ENCODE measurements around the gene LMO7.

LMO7 gene

GRCh38 chr13:75771818-75772217 lies 135.7 kb downstream of the LMO7 start:
- Histone ChIP-seq H3K4me1 (ENCODE audit: control insufficient read depth in 1 of 2, insufficient read depth in 2 of 2, low read length in 2 of 2) (no peaks in the 10 kb centered on the region), H3K79me1 (ENCODE audit: low read length) (no peaks in the 10 kb centered on the region), H2AK5ac (ENCODE audit: low read length) (no peak overlapping the region), H2AFZ (ENCODE audit: insufficient read depth, low read length, poor library complexity) (no peak overlapping the region), H3K27me3 (ENCODE audit: insufficient read depth, low read length) (no peaks in the 10 kb centered on the region), H3K23ac (ENCODE audit: low read length) (no peak overlapping the region), H2BK5ac (ENCODE audit: low read depth, low read length, poor library complexity) (no peak overlapping the region), H3K4me3 (ENCODE audit: low read depth, low read length) (no peak overlapping the region), H2BK120ac (ENCODE audit: insufficient read depth, low read length, poor library complexity) (no peak overlapping the region), H3K9ac (ENCODE audit: low read length) (no peak overlapping the region), H3K4me2 (ENCODE audit: low read length) (no peak overlapping the region), H3K27ac (ENCODE audit: low read depth, low read length) (no peak overlapping the region), H3K79me2 (ENCODE audit: control insufficient read depth, insufficient read depth, low read length, poor library complexity) (no peaks in the 10 kb centered on the region), H4K91ac (ENCODE audit: low read depth, low read length) (no peak overlapping the region), H3K18ac (ENCODE audit: low read length) (no peak overlapping the region), H3K4ac (ENCODE audit: low read depth, low read length) (no peak overlapping the region), H3K9me3 (ENCODE audit: insufficient read depth, low read depth, low read length) (no peaks in the 10 kb centered on the region), H2BK12ac (ENCODE audit: low read length) (no peak overlapping the region), H3K36me3 (ENCODE audit: control insufficient read depth in 1 of 2, insufficient read depth in 2 of 2, low read length in 2 of 2) (no peaks in the 10 kb centered on the region), H4K12ac (ENCODE audit: low read depth, low read length) (no peak overlapping the region), H4K8ac (ENCODE audit: low read depth, low read length) (no peak overlapping the region), H3K14ac (ENCODE audit: low read length) (no peak overlapping the region)
- peak in 1 of 2 donors; percentile 49 for DNase-seq

GRCh38 chr13:75774176-75774575 lies 138.0 kb downstream of the LMO7 start:
- Histone ChIP-seq H2BK12ac (ENCODE audit: low read length) (no peak overlapping the region), H3K36me3 (ENCODE audit: control insufficient read depth in 1 of 2, insufficient read depth in 2 of 2, low read length in 2 of 2) (no peaks in the 10 kb centered on the region), H2BK120ac (ENCODE audit: insufficient read depth, low read length, poor library complexity) (no peak overlapping the region), H3K9ac (ENCODE audit: low read length) (no peak overlapping the region), H4K8ac (ENCODE audit: low read depth, low read length) (no peak overlapping the region), H3K9me3 (ENCODE audit: insufficient read depth, low read depth, low read length) (no peaks in the 10 kb centered on the region), H2BK5ac (ENCODE audit: low read depth, low read length, poor library complexity) (no peak overlapping the region), H3K4me3 (ENCODE audit: low read depth, low read length) (no peak overlapping the region), H3K27ac (ENCODE audit: low read depth, low read length) (no peak overlapping the region), H3K79me1 (ENCODE audit: low read length) (no peaks in the 10 kb centered on the region), H3K4ac (ENCODE audit: low read depth, low read length) (no peak overlapping the region), H3K4me1 (ENCODE audit: control insufficient read depth in 1 of 2, insufficient read depth in 2 of 2, low read length in 2 of 2) (no peaks in the 10 kb centered on the region), H3K23ac (ENCODE audit: low read length) (no peak overlapping the region), H3K79me2 (ENCODE audit: control insufficient read depth, insufficient read depth, low read length, poor library complexity) (no peaks in the 10 kb centered on the region), H4K12ac (ENCODE audit: low read depth, low read length) (no peak overlapping the region), H2AFZ (ENCODE audit: insufficient read depth, low read length, poor library complexity) (no peak overlapping the region), H3K18ac (ENCODE audit: low read length) (no peak overlapping the region), H3K27me3 (ENCODE audit: insufficient read depth, low read length) (no peaks in the 10 kb centered on the region), H3K14ac (ENCODE audit: low read length) (no peak overlapping the region), H4K91ac (ENCODE audit: low read depth, low read length) (no peak overlapping the region), H2AK5ac (ENCODE audit: low read length) (no peak overlapping the region), H3K4me2 (ENCODE audit: low read length) (no peak overlapping the region)
- DNase-seq: no peak
- WGBS (ENCODE audit: extremely low coverage, insufficient coverage, insufficient read length): no CpG with 5 or more reads among the region's 1 CpG

GRCh38 chr13:75776550-75776949 lies 140.4 kb downstream of the LMO7 start:
- Histone ChIP-seq H3K14ac (ENCODE audit: low read length) (no peak overlapping the region), H2BK12ac (ENCODE audit: low read length) (no peak overlapping the region), H3K9ac (ENCODE audit: low read length) (no peak overlapping the region), H2AFZ (ENCODE audit: insufficient read depth, low read length, poor library complexity) (no peak overlapping the region), H3K79me1 (ENCODE audit: low read length) (no peaks in the 10 kb centered on the region), H3K23ac (ENCODE audit: low read length) (no peak overlapping the region), H3K4me3 (ENCODE audit: low read depth, low read length) (no peak overlapping the region), H3K4ac (ENCODE audit: low read depth, low read length) (no peak overlapping the region), H3K27me3 (ENCODE audit: insufficient read depth, low read length) (no peaks in the 10 kb centered on the region), H3K27ac (ENCODE audit: low read depth, low read length) (no peak overlapping the region), H2BK5ac (ENCODE audit: low read depth, low read length, poor library complexity) (no peak overlapping the region), H4K12ac (ENCODE audit: low read depth, low read length) (no peak overlapping the region), H3K18ac (ENCODE audit: low read length) (no peak overlapping the region), H3K4me1 (ENCODE audit: control insufficient read depth in 1 of 2, insufficient read depth in 2 of 2, low read length in 2 of 2) (no peaks in the 10 kb centered on the region), H2BK120ac (ENCODE audit: insufficient read depth, low read length, poor library complexity) (no peak overlapping the region), H2AK5ac (ENCODE audit: low read length) (no peak overlapping the region), H4K91ac (ENCODE audit: low read depth, low read length) (no peak overlapping the region), H3K4me2 (ENCODE audit: low read length) (no peak overlapping the region), H3K9me3 (ENCODE audit: insufficient read depth, low read depth, low read length) (no peaks in the 10 kb centered on the region), H4K8ac (ENCODE audit: low read depth, low read length) (no peak overlapping the region), H3K36me3 (ENCODE audit: control insufficient read depth in 1 of 2, insufficient read depth in 2 of 2, low read length in 2 of 2) (no peaks in the 10 kb centered on the region), H3K79me2 (ENCODE audit: control insufficient read depth, insufficient read depth, low read length, poor library complexity) (no peaks in the 10 kb centered on the region)
- no CpG with 5 or more reads among the region's 3 CpGs for WGBS (ENCODE audit: extremely low coverage, insufficient coverage, insufficient read length)
- DNase-seq: no peak

DNA sequence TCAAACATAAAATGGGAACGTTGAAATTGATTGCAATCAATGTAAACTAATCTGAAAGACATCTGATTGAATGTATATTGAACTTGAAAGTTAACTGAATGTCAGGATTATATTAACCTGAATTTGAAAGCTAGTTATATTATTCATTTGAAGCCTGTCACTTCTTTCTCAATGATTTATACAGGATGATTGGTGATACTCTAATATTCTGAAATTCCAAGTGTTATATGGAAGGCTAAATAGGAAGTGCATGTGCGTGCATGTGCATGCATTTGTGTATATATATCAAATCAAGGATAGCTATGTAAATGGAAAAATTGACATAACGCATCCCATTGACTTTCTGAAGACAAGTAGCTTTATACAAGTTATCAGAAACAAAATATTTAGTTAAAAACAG lies 143.3 kb downstream of the LMO7 start:
- WGBS (ENCODE audit: extremely low coverage, insufficient coverage, insufficient read length): no CpG with 5 or more reads among the region's 3 CpGs
- no peak overlapping the region for H3K23ac ChIP-seq (ENCODE audit: low read length)
- no peak overlapping the region for H2BK12ac ChIP-seq (ENCODE audit: low read length)
- H3K36me3 ChIP-seq (ENCODE audit: control insufficient read depth in 1 of 2, insufficient read depth in 2 of 2, low read length in 2 of 2): peaks cover 0 to 2% of the 10 kb centered on the region in 2 experiments
- no peak overlapping the region for H3K9ac ChIP-seq (ENCODE audit: low read length)
- no peak overlapping the region for H2BK120ac ChIP-seq (ENCODE audit: insufficient read depth, low read length, poor library complexity)
- H2BK5ac ChIP-seq (ENCODE audit: low read depth, low read length, poor library complexity): no peak overlapping the region
- H3K9me3 ChIP-seq (ENCODE audit: insufficient read depth, low read depth, low read length): no peaks in the 10 kb centered on the region
- H3K27me3 ChIP-seq (ENCODE audit: insufficient read depth, low read length): no peaks in the 10 kb centered on the region
- no peak overlapping the region for H3K4ac ChIP-seq (ENCODE audit: low read depth, low read length)
- H3K79me1 ChIP-seq (ENCODE audit: low read length): no peaks in the 10 kb centered on the region
- H3K14ac ChIP-seq (ENCODE audit: low read length): no peak overlapping the region
- no peak overlapping the region for H3K4me3 ChIP-seq (ENCODE audit: low read depth, low read length)
- H3K18ac ChIP-seq (ENCODE audit: low read length): no peak overlapping the region
- no peak overlapping the region for H2AFZ ChIP-seq (ENCODE audit: insufficient read depth, low read length, poor library complexity)
- no peak for DNase-seq
- no peak overlapping the region for H3K4me2 ChIP-seq (ENCODE audit: low read length)
- no peak overlapping the region for H3K27ac ChIP-seq (ENCODE audit: low read depth, low read length)
- no peaks in the 10 kb centered on the region for H3K79me2 ChIP-seq (ENCODE audit: control insufficient read depth, insufficient read depth, low read length, poor library complexity)
- H4K8ac ChIP-seq (ENCODE audit: low read depth, low read length): no peak overlapping the region
- H4K12ac ChIP-seq (ENCODE audit: low read depth, low read length): no peak overlapping the region
- no peaks in the 10 kb centered on the region for H3K4me1 ChIP-seq (ENCODE audit: control insufficient read depth in 1 of 2, insufficient read depth in 2 of 2, low read length in 2 of 2)
- no peak overlapping the region for H4K91ac ChIP-seq (ENCODE audit: low read depth, low read length)
- no peak overlapping the region for H2AK5ac ChIP-seq (ENCODE audit: low read length)

Data from trophoblast cell (in vitro differentiated cells and primary cell).